ENCODE measurements around the gene SPACA7.

SPACA7 gene

DNA sequence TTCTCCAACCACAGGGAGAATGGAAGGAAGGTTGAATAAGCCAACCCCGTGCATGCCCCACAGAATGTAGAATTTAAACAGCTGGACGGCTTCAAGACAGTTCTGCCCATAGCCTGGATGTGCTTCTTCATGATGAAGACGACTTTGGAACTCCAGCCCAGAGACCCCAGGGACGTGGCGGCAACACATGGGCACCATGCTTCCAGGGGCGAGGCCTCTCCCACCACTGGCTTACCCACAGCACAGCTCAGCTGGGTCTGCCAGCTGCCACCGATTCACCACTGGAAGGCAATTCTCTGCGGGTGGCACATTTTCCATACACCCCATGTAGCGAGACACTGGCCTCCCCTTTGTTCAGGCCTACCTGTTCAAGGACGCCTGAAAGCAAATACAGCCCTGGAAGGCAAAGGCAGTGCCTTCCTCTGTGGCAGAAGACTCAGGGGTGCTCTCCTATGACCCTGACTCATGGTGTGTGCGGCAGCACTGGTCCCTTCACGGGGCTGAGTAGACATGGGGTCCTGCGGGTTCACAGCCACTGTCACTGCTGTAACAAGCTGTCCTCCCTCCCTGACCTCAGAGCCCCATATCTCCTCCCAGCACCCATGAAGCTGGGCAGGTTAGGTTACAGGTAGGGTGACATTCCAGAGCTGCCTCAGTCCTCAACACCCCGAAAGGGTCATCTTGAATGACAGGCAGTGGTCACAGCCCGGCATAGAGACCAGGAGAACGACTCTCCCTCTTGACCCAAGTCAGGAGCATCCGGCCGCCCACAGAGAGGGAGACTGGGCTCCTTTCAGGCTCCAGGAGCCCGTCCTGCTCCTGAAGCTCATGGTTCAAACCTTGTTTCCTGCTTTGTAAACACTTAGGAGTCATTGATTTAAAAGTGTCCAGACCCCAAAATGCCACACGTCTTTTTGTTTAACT, 72.7 kb downstream of the SPACA7 start:
- no peak for DNase-seq

DNA sequence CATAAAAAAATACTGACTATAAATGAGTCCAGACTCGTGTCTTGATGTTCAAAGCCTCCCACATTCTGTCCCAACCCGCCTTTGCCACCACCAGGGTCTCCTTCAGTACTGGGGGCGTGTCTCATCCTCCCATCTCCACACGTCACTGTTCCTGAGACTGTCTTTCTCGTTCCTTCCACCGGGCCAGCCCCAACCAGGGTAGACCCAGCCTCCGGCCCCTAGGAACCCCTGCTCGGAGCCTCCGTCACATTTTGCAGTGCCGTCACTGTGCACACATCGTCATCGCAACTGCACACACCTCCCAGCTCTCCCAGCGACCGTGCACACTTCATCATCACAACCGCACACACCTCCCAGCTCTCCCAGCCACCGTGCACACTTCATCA, 73.4 kb downstream of the SPACA7 start:
- DNase-seq: no peak

DNA sequence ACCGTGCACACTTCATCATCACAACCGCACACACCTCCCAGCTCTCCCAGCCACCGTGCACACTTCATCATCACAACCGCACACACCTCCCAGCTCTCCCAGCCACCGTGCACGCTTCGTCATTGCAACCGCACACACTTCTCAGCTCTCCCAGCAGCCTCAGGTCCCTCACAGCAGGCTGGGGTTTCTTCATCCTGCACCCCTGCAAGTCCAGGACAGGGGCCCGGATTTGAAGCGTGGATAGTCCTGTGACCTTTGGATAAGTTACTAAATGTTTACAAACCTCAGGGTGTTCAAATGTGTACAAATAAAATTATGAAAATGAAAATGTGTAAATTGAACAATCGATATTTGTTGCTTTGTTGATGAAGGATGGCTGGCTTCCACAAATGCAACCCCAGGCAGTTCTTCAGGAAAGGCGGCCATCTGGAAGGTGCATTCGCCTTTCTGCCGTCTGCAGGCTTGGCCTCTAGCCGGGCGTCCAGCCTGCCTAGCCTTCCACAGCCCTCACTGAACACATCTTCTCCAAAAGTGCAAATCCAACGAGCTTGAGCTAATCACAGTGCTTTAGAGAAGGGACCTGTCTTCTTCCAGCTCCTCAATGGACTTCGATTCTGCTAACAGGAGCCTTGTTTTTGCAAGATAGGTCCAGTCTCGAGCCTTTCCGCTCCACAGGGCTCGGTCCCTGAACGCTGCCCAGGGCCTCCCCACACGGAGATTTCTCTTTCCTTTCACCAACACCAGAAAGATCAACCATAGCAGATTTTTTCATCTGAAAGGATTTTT, 74.2 kb downstream of the SPACA7 start:
- no peak for DNase-seq

DNA sequence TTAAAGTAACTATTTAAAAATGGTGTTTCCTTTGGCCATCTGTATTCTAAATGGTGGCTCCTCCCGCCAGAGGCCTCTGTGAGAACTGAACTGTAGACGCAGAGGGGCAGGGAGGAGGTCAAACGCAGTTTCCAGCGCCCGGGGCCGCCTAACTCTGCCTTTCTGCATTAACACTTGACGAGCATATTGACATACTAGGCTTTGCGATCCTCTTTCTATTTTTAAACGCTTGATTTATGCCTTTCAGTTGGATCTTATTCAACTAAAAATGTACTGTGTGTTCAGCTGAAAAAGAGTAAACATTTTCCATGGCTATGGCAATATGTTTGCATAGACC, 74.7 kb downstream of the SPACA7 start:
- DNase-seq: no peak

DNA sequence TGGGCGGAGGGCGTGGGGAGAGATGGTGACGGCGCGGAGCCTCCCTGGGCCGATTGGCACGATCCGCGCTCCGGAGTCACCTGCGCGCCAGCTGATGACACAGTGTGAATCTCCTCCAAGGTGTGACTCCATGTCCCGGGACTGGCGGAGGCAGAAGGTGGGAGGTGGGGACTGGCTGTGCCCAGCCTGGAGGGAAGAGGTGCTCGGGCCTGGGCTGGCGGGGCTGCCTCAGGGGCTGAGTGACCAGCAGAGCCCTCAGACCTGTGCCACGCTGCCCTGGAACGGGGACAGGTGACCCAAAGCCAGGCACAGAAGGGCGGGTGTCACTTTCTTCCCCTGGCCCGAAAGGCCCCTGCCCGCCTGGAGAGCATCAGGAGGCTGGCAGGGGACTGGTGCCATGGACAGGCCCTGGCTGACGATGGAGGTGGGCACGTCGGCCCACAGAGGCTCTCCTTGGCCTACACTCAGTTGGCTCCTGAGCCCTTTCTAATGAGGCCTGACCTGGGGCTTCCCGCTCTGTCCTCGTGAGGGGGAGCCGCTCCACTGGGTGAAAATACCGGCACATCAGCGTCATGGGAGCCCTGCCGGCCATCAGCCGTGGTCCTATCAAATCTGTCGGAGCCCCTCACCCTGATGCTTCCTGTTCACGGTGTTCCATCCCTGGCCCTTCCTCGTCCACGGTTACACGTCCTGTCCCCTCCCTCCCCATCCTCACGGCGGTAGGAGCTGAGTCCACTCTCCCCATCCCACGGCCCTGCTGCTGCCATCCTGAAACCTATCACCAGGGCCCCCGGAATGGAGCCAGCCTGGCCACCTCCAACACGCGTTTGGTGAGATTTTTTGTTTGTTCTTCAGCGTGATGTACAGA, 75.6 kb downstream of the SPACA7 start:
- no peak for DNase-seq

DNA sequence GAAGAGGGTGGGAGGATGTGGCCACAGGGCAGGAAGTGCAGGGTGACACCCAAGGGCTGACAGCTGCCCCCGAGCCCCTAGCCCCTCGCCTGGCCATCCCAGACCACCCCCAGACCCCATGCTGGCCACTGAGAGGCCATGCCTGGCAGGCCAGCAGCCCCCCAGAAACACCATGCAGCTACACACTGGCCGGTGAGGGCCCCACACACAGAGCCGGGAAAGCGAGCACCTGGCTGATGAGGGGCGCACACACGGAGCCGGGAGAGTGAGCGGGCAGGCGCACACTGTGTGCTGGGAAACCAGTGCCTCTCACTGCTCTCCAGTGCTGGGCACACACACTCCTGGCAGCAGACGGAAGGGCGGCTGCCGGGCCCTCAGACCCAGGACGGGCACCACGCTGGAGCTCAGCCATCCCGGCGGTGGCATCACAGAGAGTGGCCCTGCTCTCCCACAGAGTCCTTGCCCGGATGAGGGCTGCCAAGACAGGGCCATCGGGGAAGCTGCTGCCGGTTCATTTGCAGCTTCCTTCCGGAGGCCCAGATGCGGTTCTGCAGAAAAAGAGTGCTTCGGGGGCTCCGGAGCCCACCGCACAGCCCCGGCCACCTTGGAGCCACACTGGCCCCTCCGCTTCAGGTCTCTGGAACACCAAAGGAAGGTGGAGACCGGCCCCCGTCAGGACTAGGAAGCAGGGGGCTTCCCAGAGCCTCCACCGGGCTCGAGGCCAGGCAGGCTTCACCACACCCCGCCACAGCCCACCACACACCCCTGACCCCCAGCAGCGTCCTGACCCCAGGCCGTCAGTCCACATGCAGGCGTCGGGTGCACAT, 76.4 kb downstream of the SPACA7 start:
- DNase-seq: no peak

DNA sequence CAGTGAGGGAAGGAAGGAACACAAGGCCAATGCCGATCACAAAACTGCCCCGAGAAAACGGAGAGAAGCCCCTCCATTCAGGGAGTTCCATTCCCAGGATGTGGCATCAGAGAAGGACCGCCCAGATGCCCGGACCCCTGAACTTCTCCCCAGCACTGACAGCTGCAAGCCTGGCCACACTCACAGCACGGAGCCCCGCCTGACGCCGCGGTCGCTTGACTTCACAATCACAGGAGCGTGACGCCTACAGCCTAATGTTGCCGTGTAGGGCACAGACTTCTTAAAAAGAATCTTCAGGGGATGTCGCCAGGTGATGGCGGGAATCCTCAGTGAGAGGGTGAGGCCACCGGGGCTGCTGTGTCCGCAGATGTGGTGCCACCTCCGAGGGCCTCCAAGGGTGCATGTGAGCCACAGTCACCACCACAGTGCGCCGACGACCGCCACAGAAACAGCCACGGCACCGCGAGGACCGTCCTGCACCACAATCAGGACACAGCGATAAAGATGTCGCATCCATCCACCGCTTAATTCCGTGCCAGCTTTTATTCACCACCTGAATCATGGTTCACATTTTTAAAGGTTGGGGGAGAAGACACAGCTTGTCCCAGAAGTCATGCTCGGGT, 77.2 kb downstream of the SPACA7 start:
- DNase-seq: no peak

DNA sequence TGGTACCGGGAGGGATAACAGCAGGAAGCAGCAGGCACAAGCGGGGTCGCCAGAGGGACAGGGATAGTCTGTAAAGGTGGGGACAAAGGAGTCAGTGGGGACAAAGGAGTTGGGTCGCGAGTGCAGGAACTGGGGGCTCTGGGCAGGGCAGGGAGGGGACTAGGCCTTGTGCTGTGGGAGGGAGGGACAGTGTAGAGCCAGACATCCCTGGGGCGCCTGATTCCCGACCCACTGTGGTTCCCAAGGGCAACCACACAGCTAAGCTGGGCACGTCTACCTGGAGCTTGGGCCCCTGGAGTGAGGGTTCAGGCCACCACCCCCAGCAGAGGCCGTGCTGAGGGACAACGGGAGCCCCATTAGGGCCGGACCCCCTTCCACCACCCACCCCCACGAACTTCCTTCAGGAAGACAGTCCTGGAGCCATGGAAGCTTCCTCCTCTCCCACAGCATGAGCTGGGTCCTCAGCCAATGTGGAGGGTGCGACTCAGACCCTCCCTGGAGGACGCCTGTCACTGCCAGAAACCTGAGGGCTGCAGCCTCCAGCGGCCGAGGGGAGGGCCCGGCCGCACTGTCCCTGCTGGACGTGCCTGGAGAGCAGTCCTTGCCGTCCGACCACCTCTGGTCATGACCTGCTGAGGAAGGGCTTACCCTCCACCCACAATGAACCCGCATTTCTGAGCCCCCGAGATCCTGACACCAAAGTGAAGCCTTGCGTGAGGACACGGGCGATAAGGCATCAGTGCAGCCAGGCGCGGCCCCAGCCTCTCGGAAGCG, 77.9 kb downstream of the SPACA7 start:
- no peak for DNase-seq

DNA sequence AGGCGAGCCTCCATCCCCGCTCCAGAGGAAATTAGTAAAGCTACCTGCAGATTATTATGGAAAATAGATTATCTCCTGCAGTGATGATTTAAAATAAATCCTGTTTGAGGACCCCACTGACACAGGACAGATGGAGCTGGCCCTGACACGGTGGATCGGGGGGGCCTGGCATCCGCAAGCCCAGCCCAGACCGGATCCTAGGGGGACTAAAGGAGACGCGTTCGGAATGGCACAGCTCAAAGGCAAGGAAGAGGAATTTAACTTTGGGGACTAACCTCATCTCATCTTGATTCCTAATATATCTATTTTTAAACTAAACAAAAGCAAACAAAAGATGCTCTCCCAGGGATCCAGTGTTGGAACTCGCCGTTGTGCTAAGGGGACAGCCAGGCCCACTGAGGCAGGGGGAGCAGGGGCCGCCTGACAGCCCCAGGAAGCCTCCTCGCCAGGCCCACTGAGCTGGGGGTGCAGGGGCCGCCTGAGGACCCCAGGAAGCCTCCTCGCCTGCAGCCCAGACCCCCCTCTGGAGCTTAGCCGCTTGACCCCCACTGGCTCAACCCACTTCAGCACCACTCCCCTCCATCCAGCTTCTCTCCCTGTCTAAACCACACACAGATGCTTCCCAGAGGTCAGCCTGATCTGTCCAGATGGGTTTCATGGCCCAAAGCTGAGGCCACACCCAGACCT, 78.6 kb downstream of the SPACA7 start:
- DNase-seq: no peak

DNA sequence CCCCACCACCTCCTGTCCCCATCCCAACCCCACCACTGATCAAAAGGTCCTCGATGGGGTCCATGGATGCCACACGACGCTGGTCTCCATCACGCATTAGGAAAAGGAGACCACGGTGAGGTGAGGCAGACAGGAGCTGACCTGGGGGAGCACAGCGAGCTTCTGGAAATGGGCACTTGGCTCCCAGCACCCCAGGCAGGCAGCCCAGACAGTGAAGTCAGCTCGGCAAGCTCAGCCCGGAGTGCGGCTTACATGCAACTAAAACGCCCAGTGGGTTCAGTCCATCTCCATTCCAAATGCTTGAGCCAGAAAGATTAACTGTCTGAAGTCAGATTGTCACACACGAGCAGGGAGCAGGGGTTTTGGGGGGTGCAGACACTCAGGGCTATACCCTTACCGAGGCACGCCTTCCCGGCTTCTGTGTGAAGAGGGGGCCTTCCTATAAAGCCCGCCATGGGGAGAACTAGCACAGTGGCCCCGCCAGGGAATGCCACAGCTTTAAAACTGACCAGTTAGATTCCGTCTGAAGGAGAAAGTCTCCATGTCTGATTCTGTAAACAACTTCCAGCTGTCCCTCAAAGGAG, 79.4 kb downstream of the SPACA7 start:
- no peak for DNase-seq

DNA sequence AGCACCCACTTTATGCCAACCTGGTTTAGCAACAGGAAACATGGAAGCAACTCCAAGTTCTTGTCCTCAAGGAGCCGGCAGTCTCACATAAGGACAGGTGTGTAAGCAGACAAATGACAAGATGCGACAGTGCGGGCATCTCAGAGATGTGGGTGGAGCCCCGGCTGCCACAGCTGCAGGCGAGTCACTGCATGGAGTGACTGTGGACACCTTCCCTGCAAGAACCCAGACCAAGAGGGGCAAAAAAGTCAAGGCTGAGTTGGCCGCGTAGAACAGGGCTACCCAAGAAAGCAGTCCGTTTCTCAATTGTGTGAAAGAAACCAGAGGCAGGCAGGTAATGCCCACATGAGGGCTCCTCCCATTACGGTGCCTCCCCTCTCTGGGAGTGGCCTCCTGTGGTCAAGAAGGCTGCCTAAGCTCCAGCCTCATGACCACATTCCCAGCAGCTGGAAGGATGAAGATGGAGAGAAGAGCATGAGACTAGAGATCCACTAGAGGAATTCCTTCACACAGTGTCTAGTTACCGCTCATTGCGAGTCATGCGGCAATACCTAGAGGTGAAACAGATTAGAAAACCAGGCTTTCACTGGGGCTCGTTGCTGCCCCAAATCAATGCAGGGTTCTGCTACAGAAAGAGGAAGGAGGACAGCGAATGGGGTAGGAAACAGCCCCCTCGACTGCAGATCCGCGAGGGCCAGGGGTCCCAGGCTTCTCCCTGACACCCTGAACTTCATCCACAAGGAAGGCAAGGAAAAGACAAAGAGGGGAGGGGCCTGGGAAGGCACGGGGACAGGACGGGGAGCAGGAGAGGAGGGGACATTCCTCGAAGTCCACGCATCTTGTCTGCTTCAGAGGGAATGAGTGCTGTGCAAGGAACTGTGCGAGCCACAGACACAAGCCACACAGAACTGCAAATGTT, 80.2 kb downstream of the SPACA7 start:
- no peak for DNase-seq

DNA sequence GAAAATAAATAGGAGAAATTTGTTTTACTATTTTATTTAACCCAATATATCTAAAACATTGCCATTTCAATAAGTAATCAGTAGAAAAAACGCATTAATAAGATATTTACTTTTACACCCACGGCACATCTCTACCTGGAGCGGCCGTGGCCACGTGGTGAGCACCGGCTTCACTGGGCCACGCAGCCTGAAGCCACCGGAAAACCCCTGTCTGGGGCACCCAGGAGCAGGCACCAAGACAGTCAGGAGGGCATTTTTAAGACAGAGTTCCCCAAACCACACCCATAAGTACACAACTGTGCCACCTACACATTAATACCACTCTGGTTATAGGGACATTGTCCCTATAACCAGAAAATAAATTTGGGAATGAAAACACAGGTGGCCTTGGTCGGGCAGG, 80.9 kb downstream of the SPACA7 start:
- no peak for DNase-seq

DNA sequence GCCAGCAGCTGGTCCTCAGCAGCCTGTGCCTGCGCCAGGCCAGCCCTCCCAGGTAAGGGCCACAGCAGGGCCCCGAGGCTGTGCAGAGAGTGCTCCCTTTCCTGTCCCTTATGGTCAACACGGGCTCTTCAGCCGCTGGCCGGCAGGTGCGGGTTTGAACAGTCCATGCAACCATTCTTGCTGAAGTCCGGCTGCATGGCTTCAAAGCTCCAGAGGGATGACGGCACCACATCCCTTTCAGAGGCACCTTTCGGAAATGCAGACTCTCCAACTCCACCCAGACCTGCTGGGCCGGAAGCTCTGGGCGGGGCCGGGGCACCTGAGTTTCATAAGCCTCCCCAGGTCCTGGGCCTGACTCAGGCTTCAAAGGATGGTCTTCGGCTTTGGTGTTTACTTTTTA, 81.3 kb downstream of the SPACA7 start:
- no peak for DNase-seq

DNA sequence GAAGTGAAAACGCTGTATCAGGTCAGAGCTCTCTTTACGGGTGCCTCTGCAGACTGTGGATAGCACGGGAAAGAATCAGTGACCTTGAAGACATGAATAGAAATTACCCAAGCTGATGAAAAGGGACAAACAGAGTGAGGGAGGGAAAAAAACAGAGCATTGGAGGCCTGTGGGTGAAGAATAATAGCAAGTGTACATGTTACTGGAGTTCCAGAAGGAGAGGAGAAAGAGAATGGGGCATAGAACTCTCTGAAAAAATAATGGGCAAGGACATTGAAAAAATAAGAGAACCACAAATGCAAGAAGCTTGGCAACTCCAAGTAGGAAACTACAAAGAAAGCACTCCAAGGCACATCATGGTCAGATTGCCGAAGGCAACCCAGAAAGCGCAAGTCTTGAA, 86.3 kb downstream of the SPACA7 start:
- no peak for DNase-seq

DNA sequence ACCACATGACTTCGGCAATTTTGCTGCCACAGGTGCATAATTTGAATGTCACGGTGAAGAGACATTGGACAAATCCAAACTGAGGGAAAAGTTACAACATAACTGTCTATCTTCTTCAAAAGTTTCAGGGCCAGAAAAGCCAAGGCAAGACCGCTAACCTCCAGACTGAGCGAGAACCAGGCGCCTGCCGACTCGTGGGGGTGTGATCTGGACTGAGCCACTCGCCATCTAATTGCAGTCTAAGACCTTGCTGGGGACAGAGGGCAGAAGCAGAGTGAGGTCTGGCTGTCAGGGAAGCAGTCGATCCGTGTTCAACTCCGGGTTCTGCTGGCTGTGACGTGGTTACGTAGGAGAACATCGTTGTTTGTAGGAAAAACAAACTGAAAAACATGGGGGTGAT, 88.6 kb downstream of the SPACA7 start:
- DNase-seq: no peak

DNA sequence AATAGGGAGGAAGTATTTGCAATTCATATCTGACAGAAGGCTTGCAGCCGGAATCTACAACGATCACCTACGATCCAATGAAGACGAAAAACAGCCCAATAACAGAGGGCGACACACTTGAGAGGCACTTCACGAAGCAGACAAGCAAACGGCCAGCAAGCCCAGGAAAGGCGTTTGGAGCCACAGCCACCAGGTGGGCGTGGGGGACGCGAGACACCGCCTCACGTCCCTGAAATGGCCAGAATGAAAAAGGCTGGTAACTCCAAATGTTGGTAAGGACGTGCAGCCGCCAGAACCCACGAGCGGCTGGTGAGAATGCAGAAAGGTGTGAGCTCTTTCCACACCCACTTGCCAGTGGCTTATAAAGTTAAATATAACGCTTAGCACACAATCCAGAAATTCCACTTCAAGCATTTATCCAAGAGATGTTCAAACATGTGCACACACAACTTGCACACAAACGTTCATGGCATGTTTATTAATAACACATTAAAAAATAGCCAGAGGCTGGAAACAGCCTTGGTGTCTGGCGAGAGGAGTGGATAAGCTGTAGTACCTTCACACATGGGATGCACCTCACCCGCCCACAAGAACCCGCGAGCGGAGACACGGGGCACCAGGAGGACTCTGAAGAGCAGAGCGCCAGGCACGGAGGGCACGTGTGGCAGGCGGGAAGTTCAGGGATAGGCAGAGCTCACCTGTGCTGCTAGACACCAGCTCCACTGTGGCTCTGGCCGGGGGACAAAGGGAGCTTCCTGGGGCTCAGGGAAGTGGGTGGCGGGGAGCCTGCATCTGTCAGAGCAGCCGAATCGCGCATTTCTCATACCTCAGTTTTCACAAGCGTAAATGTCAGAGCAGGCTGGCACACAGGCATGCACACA, 89.3 kb downstream of the SPACA7 start:
- DNase-seq: no peak

DNA sequence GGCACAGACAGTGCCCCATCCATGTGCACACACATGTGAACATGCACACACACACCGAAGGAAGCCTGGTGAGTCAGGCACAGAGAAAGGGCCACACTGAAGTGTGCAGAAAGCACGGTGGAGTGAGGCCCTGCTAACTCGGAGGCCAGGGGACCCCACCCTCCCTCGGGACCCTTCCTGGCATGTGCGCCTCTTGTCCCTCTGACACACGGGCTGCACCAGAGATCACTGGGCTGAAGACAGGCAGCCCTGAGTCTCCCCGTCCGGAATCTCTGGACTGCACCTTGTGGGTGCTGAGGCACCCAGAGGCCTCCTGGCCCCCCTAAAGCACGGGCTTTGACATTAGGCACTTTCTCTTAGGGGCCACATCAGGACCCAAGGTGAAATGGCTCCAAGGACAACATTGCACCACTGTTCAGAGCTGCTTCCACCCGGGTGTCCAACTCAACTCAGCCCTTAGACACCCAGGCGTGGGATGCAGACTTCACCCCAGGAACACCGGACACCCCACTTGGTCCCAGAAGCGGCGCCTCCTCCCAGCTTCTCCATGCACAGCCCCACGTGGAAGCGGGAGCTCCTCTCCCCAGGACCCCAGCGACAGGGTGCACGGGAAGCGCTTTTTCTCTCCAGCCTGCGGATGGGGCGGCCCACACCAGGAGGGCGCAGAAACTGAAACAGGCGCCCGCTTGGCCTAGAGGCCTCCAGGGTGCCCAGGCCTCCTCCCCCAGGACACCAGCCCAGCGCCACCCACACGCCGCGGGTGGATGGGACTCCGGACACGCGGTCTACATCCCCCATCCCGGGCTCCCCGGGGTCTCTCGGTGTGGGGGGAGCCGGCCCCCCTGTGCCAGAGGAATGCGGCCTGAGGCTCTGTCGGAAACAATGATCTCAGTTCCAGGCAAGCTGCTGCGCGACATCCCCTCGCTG, 90.2 kb downstream of the SPACA7 start:
- DNase-seq: no peak

Measured in CD4-positive, alpha-beta T cell treated with Interleukin-4 for 1 hour (primary cell).